Measurements from ENCODE around the gene CDK8. TPM values are rescaled to one million over a fixed set of nuclear protein-coding genes. Genes with fewer than 3 reads are reported as not detected.
"Not testable (repeated sequence)": the region's sequence is repeated elsewhere in the genome, so short reads cannot be mapped to it uniquely, and the experiment has no call there.

CDK8 gene
- polyA plus RNA-seq, 3 donors from 2014 or later = 1.6 to 5.2 (median 1.7) TPM

DNA sequence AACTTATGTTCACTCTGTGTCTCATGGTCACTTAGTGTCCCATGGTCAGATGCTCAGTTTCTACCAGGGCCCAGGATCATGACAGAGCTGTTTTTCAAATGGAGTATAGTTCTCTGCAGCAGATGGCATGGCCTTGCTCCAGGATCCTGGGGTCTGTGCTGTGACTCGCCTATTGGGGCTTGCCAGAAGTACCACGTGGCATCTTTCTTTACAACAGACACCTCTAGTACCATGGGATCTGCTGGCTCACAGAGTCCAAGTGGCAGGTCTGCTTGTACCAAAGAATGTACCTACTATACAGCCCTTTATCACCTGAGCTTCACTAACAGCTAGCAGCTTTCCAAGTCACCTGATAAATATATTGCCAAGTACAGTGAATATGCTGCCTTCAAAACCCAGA is 25.8 kb upstream of the CDK8 start:
- DNase-seq = no peak
- H3K9me3 Mint-ChIP-seq = no peaks in the 10 kb centered on the region
- H3K27ac Mint-ChIP-seq = no peak overlapping the region
- peaks cover 0 to 6% (median 4%) of the 10 kb centered on the region in 3 donors for H3K27me3 Mint-ChIP-seq (ENCODE audit: low read depth in 3 of 3)
- H3K4me3 Mint-ChIP-seq = no peak overlapping the region
- peaks cover 4 to 6% of the 10 kb centered on the region in 2 donors for H3K4me1 Mint-ChIP-seq
- no peaks in the 10 kb centered on the region for H3K36me3 Mint-ChIP-seq

GRCh38 chr13:26229080-26229615 is 24.8 kb upstream of the CDK8 start:
- no peak for DNase-seq
- H3K9me3 Mint-ChIP-seq = no peaks in the 10 kb centered on the region
- H3K36me3 Mint-ChIP-seq = no peaks in the 10 kb centered on the region
- H3K4me3 Mint-ChIP-seq = no peak overlapping the region
- peaks cover 0 to 4% (median 3%) of the 10 kb centered on the region in 3 donors for H3K27me3 Mint-ChIP-seq (ENCODE audit: low read depth in 3 of 3)
- H3K4me1 Mint-ChIP-seq = no peaks in the 10 kb centered on the region
- no peak overlapping the region for H3K27ac Mint-ChIP-seq

GRCh38 chr13:26230703-26231102 is 23.2 kb upstream of the CDK8 start:
- no peak overlapping the region for H3K4me3 Mint-ChIP-seq
- H3K27me3 Mint-ChIP-seq (ENCODE audit: low read depth in 3 of 3) = peaks cover 0 to 4% (median 3%) of the 10 kb centered on the region in 3 donors
- H3K27ac Mint-ChIP-seq = no peak overlapping the region
- no peak for DNase-seq
- H3K4me1 Mint-ChIP-seq = no peaks in the 10 kb centered on the region
- H3K9me3 Mint-ChIP-seq = no peaks in the 10 kb centered on the region
- H3K36me3 Mint-ChIP-seq = no peaks in the 10 kb centered on the region

GRCh38 chr13:26236296-26236695 is 17.6 kb upstream of the CDK8 start:
- H3K4me3 Mint-ChIP-seq = no peak overlapping the region
- no peak for DNase-seq
- H3K36me3 Mint-ChIP-seq = no peaks in the 10 kb centered on the region
- H3K27ac Mint-ChIP-seq = no peak overlapping the region
- peaks cover 0 to 1% (median 0%) of the 10 kb centered on the region in 6 donors for H3K9me3 Mint-ChIP-seq
- H3K27me3 Mint-ChIP-seq (ENCODE audit: low read depth in 3 of 3) = peaks cover 0 to 2% (median 0%) of the 10 kb centered on the region in 3 donors
- H3K4me1 Mint-ChIP-seq = no peaks in the 10 kb centered on the region

DNA sequence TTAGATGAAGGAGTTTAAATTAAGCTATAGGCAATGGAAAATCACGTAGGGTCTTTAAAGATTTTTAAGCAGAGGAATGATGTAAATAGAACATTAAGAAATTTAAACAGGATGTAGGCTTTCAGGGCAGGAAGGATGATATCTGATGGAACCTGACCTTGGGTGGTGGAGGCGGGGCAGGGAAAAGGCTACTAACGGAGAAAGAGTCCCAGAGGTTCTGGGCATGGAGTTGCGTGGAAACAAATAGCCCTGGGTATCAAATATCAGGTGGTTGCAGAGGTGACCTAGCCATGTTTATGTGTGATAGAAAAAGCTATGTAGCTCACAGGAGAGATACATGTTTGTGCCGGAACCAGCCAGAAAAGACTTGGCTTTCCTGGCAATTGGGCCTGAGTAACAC is 7.8 kb upstream of the CDK8 start:
- no peak for DNase-seq
- peaks cover 2 to 12% (median 2%) of the 10 kb centered on the region in 3 donors for H3K27me3 Mint-ChIP-seq (ENCODE audit: low read depth in 3 of 3)
- H3K4me3 Mint-ChIP-seq = no peak overlapping the region
- no peaks in the 10 kb centered on the region for H3K9me3 Mint-ChIP-seq
- no peaks in the 10 kb centered on the region for H3K4me1 Mint-ChIP-seq
- H3K27ac Mint-ChIP-seq = no peak overlapping the region
- peaks cover 0 to 4% (median 0%) of the 10 kb centered on the region in 3 donors for H3K36me3 Mint-ChIP-seq

DNA sequence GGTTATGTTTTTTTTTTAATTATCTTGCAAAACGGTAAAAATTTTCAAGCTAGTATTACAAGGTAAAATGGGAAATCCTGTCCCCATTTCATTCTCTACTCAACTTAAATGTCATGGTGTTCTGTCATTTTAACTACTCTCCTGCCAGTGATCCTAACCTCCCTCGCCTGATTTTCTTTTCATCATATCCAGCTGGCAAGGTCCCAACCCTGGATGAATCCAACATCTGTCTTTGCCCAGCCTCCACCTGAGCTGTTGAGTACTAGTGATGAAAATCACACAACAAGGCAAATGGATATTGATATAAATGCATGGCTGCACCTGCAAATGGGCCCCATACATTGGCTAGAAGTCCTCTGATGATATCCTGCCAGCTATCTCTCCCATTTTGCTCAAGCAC is 6.9 kb upstream of the CDK8 start:
- DNase-seq = no peak
- Mint-ChIP-seq H3K9me3 (no peaks in the 10 kb centered on the region), H3K4me3 (no peak overlapping the region), H3K27me3 (ENCODE audit: low read depth in 3 of 3) (peaks cover 2 to 10% (median 2%) of the 10 kb centered on the region in 3 donors), H3K4me1 (no peaks in the 10 kb centered on the region), H3K27ac (no peak overlapping the region), H3K36me3 (peaks cover 0 to 4% (median 0%) of the 10 kb centered on the region in 3 donors)

DNA sequence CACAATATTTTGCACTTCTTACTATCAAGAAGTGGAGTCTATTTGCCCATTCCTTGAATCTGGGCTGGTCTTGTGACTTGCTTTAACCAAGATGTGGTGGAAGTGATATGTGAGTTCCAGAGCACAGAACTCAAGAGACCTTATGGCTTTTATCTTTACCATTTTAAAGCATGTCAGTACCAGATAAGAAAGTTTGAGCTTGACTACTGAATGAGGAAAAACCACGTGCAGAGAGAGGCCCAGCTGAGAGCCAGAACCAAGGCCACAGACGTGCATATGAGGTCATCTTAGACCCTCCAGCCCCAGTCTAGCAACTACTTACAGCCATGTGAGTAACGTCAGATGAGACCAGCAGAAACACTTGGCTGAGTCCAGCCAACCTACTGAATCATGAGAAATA is 6.3 kb upstream of the CDK8 start:
- H3K36me3 Mint-ChIP-seq = no peaks in the 10 kb centered on the region
- peaks cover 0 to under 1% of the 10 kb centered on the region in 2 donors for H3K4me1 Mint-ChIP-seq
- no peak overlapping the region for H3K27ac Mint-ChIP-seq
- no peak overlapping the region for H3K4me3 Mint-ChIP-seq
- no peaks in the 10 kb centered on the region for H3K9me3 Mint-ChIP-seq
- no peak for DNase-seq
- peaks cover 2 to 8% (median 2%) of the 10 kb centered on the region in 3 donors for H3K27me3 Mint-ChIP-seq (ENCODE audit: low read depth in 3 of 3)

- Mint-ChIP-seq H3K36me3 (no peaks in the 10 kb centered on the region), H3K4me3 (no peak overlapping the region), H3K27me3 (ENCODE audit: low read depth in 3 of 3) (peaks cover 0 to 9% (median 6%) of the 10 kb centered on the region in 3 donors), H3K9me3 (no peaks in the 10 kb centered on the region), H3K27ac (no peak overlapping the region), H3K4me1 (peaks cover 3 to 17% of the 10 kb centered on the region in 2 donors)
- DNase-seq = no peak
Observed at GRCh38 chr13:26249551-26249950, 4.4 kb upstream of the CDK8 start.

DNA sequence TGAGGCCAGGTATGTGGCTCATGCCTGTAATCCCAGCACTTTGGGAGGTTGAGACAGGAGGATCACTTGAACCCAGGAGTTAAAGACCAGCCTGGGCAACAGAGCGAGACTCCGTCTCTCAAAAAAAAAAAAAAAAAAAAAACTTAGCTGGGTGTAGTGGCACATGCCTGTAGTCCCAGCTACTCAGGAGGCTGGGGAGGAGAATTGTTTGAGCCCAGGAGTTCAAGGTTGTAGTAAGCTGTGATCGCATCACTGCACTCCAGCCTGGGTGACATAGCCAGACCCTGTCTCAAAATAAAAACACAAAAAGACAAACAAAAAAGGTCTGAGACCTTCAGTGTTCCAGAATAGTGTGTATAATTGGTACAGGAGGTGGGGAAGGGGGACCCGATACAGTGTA is 1.9 kb upstream of the CDK8 start:
- not testable (repeated sequence) for H3K27ac Mint-ChIP-seq, H3K4me3 Mint-ChIP-seq, DNase-seq, H3K36me3 Mint-ChIP-seq, H3K9me3 Mint-ChIP-seq
- Mint-ChIP-seq H3K27me3 (ENCODE audit: low read depth in 3 of 3) (peaks cover 0 to 13% (median 8%) of the 10 kb centered on the region in 3 donors), H3K4me1 (peaks cover 19 to 42% of the 10 kb centered on the region in 2 donors)

DNA sequence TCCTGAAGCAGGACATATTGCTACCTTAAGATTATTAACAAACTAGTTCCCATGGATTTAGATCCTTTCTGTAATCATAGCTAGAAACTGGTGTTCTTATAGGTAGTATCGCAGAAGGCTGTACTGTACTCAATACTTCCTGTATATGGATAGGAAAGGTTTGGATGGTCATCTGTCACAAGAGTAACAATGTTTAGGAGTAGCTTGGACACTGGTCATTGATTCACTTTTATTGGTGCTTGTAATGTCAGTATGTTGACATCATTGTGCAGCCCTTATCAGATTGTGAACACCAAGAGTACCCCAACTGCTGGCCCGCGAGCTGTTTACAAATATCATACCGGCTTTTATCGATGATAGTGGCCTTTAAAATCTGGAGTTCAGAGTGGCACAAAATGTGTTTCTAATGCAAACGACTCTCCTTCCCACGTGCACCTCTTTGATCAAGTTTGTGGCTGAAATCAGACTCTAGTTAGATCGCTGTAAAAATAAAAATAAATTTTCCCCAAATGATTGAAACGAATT is 605 bp upstream of the CDK8 start:
- no peaks in the 10 kb centered on the region for H3K9me3 Mint-ChIP-seq
- peaks cover 19 to 49% of the 10 kb centered on the region in 2 donors for H3K4me1 Mint-ChIP-seq
- no peak for DNase-seq
- H3K4me3 Mint-ChIP-seq = peak overlapping the region; percentile 91 to 98 (median 91)
- peaks cover 0 to 12% (median 7%) of the 10 kb centered on the region in 3 donors for H3K27me3 Mint-ChIP-seq (ENCODE audit: low read depth in 3 of 3)
- H3K36me3 Mint-ChIP-seq = no peaks in the 10 kb centered on the region
- H3K27ac Mint-ChIP-seq = peak overlapping the region; percentile 87 to 97 (median 94)

- peak; percentile 58 to 64 (median 61) for DNase-seq
- Mint-ChIP-seq H3K27me3 (ENCODE audit: low read depth in 3 of 3) (peaks cover 0 to 12% (median 7%) of the 10 kb centered on the region in 3 donors), H3K4me3 (peak overlapping the region; percentile 83 to 93 (median 91)), H3K4me1 (peaks cover 19 to 49% of the 10 kb centered on the region in 2 donors), H3K36me3 (no peaks in the 10 kb centered on the region), H3K27ac (peak overlapping the region; percentile 76 to 92 (median 90)), H3K9me3 (no peaks in the 10 kb centered on the region)
Observed at GRCh38 chr13:26254583-26255111, 718 bp downstream of the CDK8 start.

DNA sequence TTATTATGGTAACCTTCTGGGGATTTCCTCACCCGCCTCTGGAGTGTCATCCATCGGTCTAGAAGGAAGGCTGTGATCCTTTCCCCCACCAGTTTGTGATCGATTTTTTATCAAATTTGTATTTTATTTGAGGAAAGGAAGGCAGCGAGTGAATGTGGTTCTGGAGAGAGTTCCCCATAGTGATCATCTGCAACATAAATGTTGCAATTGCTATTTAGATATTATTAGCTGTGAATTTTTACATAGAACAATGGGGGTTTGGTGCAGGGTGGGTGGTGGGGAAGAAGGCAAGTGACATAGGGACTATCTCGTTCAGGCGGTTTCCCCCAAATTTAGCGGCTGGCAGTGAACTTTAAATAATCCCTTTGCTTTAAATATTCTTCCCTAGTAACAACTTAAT is 1.2 kb downstream of the CDK8 start:
- peaks cover 19 to 49% of the 10 kb centered on the region in 2 donors for H3K4me1 Mint-ChIP-seq

DNA sequence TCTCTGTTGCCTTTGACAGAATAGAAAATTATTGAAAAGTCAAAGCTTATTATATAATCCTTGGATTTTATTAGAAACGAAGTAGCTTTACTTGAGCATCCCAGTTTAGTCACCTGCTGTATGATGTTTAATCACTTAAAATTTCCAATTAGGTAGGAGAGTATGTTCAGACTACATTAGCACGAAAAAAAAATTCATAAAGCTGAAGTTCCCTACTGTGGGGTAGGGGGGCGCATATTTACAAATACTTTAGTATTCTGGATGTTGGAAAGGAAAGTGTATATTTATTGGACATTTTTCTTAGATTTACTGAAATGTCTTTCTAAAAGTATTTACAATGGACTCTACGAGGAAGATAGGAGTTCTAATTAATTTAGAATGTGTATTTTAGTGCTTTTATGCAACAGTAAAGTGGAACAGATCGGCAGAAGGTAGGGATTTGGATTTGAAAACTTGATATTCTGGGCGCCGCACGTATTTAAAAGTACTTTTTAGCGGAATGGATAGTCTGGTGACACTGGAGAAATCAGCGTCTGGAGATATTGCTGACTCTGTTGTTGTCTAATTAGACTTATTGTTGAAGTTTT is 1.9 kb downstream of the CDK8 start:
- Mint-ChIP-seq H3K27me3 (ENCODE audit: low read depth in 3 of 3) (peaks cover 0 to 12% (median 6%) of the 10 kb centered on the region in 3 donors), H3K4me3 (peak overlapping the region in 4 of 5 donors; percentile 23 to 93 (median 87)), H3K9me3 (no peaks in the 10 kb centered on the region), H3K36me3 (no peaks in the 10 kb centered on the region), H3K4me1 (peaks cover 19 to 50% of the 10 kb centered on the region in 2 donors), H3K27ac (peak overlapping the region in 1 of 6 donors; percentile 76)
- no peak for DNase-seq

More for the DNA sequence above, 1.2 kb downstream of the CDK8 start:
- Mint-ChIP-seq H3K36me3 (no peaks in the 10 kb centered on the region), H3K4me3 (peak overlapping the region; percentile 83 to 93 (median 91)), H3K27ac (peak overlapping the region; percentile 76 to 92 (median 90)), H3K9me3 (no peaks in the 10 kb centered on the region), H3K27me3 (ENCODE audit: low read depth in 3 of 3) (peaks cover 0 to 12% (median 7%) of the 10 kb centered on the region in 3 donors)
- DNase-seq = no peak

DNA sequence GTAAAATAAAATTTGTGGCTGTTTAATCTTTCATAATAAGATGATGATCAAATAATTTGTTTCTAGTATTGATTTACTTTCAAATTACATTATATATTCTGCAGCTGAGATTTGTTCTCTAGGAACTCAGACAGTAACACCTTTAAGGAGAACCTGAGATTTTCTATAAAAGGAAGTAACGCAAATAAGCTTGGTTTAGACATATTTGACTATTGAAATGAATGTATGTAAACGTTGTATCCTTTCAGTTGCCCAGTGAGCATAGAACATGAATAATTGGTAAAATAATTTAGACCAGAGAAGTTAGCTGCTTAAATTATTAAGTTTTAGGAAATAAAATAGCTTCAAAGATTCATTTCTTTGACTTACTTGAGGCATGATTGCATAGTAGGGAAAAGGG is 3.1 kb downstream of the CDK8 start:
- no peak for DNase-seq
- no peaks in the 10 kb centered on the region for H3K9me3 Mint-ChIP-seq
- H3K4me1 Mint-ChIP-seq = peaks cover 21 to 60% of the 10 kb centered on the region in 2 donors
- H3K4me3 Mint-ChIP-seq = no peak overlapping the region
- peaks cover 0 to 12% (median 5%) of the 10 kb centered on the region in 3 donors for H3K27me3 Mint-ChIP-seq (ENCODE audit: low read depth in 3 of 3)
- H3K36me3 Mint-ChIP-seq = no peaks in the 10 kb centered on the region
- H3K27ac Mint-ChIP-seq = no peak overlapping the region

All from immature natural killer cell (primary cell).